GM12875 (cell line): ENCODE data around the gene HSFX4.
"Not testable (repeated sequence)": the region's sequence is repeated elsewhere in the genome, so short reads cannot be mapped to it uniquely, and the experiment has no call there.

Experiments
- H3K4me3 ChIP-seq: one replicate; pipeline ENCODE4 v1.5.1; 2011; ENCODE audit warnings: low read depth, low read length, control low read depth
- CTCF ChIP-seq: IDR thresholded peaks from 2 replicates; pipeline ENCODE4 v1.5.1; 2011; ENCODE audit warnings: low read depth, mild to moderate bottlenecking, control low read depth, inconsistent platforms, low read length, moderate library complexity, borderline replicate concordance; ENCODE audit not compliant: insufficient read depth

HSFX4 gene, protein sequence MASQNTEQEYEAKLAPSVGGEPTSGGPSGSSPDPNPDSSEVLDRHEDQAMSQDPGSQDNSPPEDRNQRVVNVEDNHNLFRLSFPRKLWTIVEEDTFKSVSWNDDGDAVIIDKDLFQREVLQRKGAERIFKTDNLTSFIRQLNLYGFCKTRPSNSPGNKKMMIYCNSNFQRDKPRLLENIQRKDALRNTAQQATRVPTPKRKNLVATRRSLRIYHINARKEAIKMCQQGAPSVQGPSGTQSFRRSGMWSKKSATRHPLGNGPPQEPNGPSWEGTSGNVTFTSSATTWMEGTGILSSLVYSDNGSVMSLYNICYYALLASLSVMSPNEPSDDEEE

GRCh38 chrX:149929400-149929799 is at the start of gene HSFX4:
Gene HSFX4 (plus strand): TSS chrX:149929573. CDS start chrX:149929645, 72 bp downstream.
- not testable (repeated sequence) for H3K4me3 ChIP-seq

GRCh38 chrX:149881081-149881711 is 48.2 kb upstream of the HSFX4 start, which contains the start of gene MAGEA8:
Gene MAGEA8 (plus strand): TSS chrX:149881183. CDS start chrX:149884273, 3,090 bp downstream.
- no peak within 1 kb of the TSS for H3K4me3 ChIP-seq
- peak; percentile 32; the same call in 1 of the 2 replicates for TF ChIP-seq CTCF

DNA sequence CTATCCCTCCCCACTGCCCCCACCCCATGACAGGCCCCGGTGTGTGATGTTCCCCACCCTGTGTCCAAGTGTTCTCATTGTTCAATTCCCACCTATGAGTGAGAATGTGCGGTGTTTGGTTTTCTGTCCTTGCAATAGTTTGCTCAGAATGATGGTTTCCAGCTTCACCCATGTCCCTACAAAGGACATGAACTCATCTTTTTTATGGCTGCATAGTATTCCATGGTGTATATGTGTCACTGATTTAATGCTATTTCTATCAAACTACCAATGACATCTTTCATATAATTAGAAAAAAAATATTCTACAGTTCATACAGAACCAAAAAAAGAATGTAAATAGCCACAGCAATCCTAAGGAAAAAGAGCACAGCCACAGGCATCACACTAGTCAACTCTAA is 38.5 kb upstream of the HSFX4 start:
- not testable (repeated sequence) for H3K4me3 ChIP-seq

- no peak for TF ChIP-seq CTCF
- no peak overlapping the region for H3K4me3 ChIP-seq
Measured at GRCh38 chrX:149898554-149898953, 30.8 kb upstream of the HSFX4 start.

DNA sequence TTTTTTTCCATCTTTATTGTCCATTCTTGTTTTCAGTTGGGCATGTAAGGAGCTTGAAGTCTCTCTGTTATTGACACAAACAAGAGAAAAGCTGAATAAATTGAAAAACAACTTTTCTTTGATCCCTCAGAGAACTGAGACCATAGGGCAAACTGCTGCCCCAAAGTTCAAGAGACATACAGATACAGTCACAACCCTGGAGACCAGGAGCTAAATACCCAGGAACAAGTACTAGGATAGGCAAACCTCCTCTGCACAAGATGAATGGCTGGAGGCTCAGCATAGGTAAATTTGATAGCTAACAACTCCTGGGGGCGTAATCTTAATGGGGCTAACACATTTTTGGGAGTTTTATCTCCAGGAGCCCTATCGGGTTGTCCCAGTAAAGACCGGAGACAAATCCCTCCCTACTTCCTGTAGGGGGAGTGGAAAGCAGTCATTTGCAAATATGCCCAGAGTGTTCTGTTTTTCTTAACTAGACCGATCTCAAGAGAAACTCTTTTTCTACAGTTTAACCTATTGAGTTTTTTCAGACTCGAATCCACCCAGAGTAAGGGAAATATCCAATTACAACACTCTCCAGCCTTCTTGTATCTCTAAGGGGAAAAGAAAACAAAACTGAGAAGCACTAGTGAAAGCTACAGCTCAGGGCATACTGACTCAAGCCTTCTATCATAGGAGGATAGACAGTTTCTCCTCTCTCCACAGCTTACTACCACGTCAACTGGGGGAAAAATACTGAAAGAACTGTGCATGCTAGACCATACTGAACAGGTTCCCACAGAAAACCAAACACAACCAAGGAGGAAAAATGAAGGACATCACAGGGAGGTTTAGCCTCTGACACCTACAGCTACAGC is 25.3 kb upstream of the HSFX4 start:
- 0 out of 2 replicates have a peak, but pooled peaks have one; percentile 4 for TF ChIP-seq CTCF
- no peak overlapping the region for H3K4me3 ChIP-seq

- H3K4me3 ChIP-seq, result no peak overlapping the region
- no peak for TF ChIP-seq CTCF
Measured at GRCh38 chrX:149908308-149908707, 21.1 kb upstream of the HSFX4 start.

DNA sequence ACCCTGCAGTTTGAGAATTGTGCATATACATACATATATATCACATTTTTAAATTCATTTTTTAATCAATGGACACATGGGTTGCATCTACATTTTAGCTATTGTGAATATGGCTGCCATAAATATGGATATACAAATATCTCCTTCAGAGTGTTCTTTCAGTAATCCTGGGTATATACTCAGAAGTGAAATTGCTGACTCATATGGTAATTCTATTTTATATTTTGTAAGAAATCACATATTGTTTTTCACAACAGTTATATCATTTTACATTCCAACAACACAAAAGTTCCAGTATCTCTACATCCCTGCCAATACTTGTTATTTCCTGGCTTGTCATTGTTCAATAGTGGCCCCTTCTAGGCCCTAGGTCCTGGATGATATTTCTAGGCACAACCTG is 20.6 kb upstream of the HSFX4 start:
- TF ChIP-seq CTCF, result no peak
- no peak overlapping the region for H3K4me3 ChIP-seq
